HEK293 (cell line): Measurements from ENCODE around the gene ZNF710.

Experiments used
- GLIS2 ChIP-seq: fragments of 450-650 bp; formaldehyde crosslinking; IDR thresholded peaks from 2 replicates; pipeline ENCODE4 v1.5.1; 2016; ENCODE audit warnings: missing biosample characterization, missing genetic modification characterization
- SP3 ChIP-seq: fragments of 450-650 bp; formaldehyde crosslinking; IDR thresholded peaks from 2 replicates; pipeline ENCODE4 v1.5.1; 2016; ENCODE audit warnings: missing biosample characterization, missing genetic modification characterization
- YY1 ChIP-seq: fragments of 450-650 bp; formaldehyde crosslinking; IDR thresholded peaks from 2 replicates; pipeline ENCODE4 v1.5.1; 2018; ENCODE audit warnings: missing biosample characterization, missing genetic modification characterization
- ZBTB21 ChIP-seq: fragments of 450-650 bp; formaldehyde crosslinking; IDR thresholded peaks from 2 replicates; pipeline ENCODE4 v1.5.1; 2017; ENCODE audit warnings: missing biosample characterization, missing genetic modification characterization
- ZBTB7A ChIP-seq: fragments of 450-650 bp; formaldehyde crosslinking; IDR thresholded peaks from 2 replicates; pipeline ENCODE4 v1.5.1; 2016; ENCODE audit warnings: low read depth, missing biosample characterization, missing genetic modification characterization
- ZFHX2 ChIP-seq: fragments of 450-650 bp; formaldehyde crosslinking; conservative IDR thresholded peaks from 2 replicates; pipeline ENCODE4 v1.5.1; 2016; ENCODE audit warnings: missing biosample characterization, missing genetic modification characterization
- ZFP3 ChIP-seq: fragments of 450-650 bp; formaldehyde crosslinking; IDR thresholded peaks from 2 replicates; pipeline ENCODE4 v1.5.1; 2016; ENCODE audit warnings: low read depth, missing biosample characterization, missing genetic modification characterization
- ZFP37 ChIP-seq: fragments of 450-650 bp; formaldehyde crosslinking; IDR thresholded peaks from 2 replicates; pipeline ENCODE4 v1.5.1; 2016; ENCODE audit warnings: missing biosample characterization, missing genetic modification characterization
- ZFP41 ChIP-seq: fragments of 450-650 bp; formaldehyde crosslinking; IDR thresholded peaks from 2 replicates; pipeline ENCODE4 v1.5.1; 2016; ENCODE audit warnings: missing biosample characterization, missing genetic modification characterization, borderline replicate concordance
- ZIC2 ChIP-seq: fragments of 450-650 bp; formaldehyde crosslinking; IDR thresholded peaks from 2 replicates; pipeline ENCODE4 v1.5.1; 2016; ENCODE audit warnings: missing biosample characterization, missing genetic modification characterization
- ZNF138 ChIP-seq: fragments of 450-650 bp; formaldehyde crosslinking; IDR thresholded peaks from 2 replicates; pipeline ENCODE4 v1.5.1; 2016; ENCODE audit warnings: missing biosample characterization, missing genetic modification characterization, borderline replicate concordance
- ZNF174 ChIP-seq: fragments of 450-650 bp; formaldehyde crosslinking; IDR thresholded peaks from 2 replicates; pipeline ENCODE4 v1.5.0; 2017; ENCODE audit warnings: missing biosample characterization, mild to moderate bottlenecking, missing genetic modification characterization
- ZNF19 ChIP-seq: fragments of 450-650 bp; formaldehyde crosslinking; IDR thresholded peaks from 2 replicates; pipeline ENCODE4; 2016; ENCODE audit warnings: missing biosample characterization, missing genetic modification characterization, low read depth
- ZNF214 ChIP-seq: fragments of 450-650 bp; formaldehyde crosslinking; IDR thresholded peaks from 2 replicates; pipeline ENCODE4 v1.5.1; 2017; ENCODE audit warnings: missing biosample characterization, mild to moderate bottlenecking, missing genetic modification characterization, borderline replicate concordance
- ZNF311 ChIP-seq: fragments of 450-650 bp; formaldehyde crosslinking; IDR thresholded peaks from 2 replicates; pipeline ENCODE4 v1.5.1; 2017; ENCODE audit warnings: missing biosample characterization, missing genetic modification characterization, borderline replicate concordance
- ZNF529 ChIP-seq: fragments of 450-650 bp; formaldehyde crosslinking; IDR thresholded peaks from 2 replicates; pipeline ENCODE4 v1.5.1; 2017; ENCODE audit warnings: missing genetic modification characterization, missing biosample characterization; ENCODE audit not compliant: insufficient replicate concordance
- ZNF624 ChIP-seq: fragments of 450-650 bp; formaldehyde crosslinking; IDR thresholded peaks from 2 replicates; pipeline ENCODE4 v1.5.1; 2017; ENCODE audit warnings: missing biosample characterization, missing genetic modification characterization
- ZNF626 ChIP-seq: fragments of 450-650 bp; sonication (Bioruptor Pico); formaldehyde crosslinking; IDR thresholded peaks from 2 replicates; pipeline ENCODE4 v1.5.1; 2018; ENCODE audit warnings: missing biosample characterization, missing genetic modification characterization, inconsistent platforms
- ZNF664 ChIP-seq: fragments of 450-650 bp; formaldehyde crosslinking; IDR thresholded peaks from 2 replicates; pipeline ENCODE4 v1.5.1; 2016; ENCODE audit warnings: missing biosample characterization, missing genetic modification characterization
- ZNF670 ChIP-seq: fragments of 450-650 bp; formaldehyde crosslinking; IDR thresholded peaks from 2 replicates; pipeline ENCODE4 v1.5.1; 2016; ENCODE audit warnings: missing biosample characterization, missing genetic modification characterization, low read depth
- ZNF837 ChIP-seq: fragments of 450-650 bp; formaldehyde crosslinking; IDR thresholded peaks from 2 replicates; pipeline ENCODE4 v1.5.1; 2016; ENCODE audit warnings: missing biosample characterization, missing genetic modification characterization
- TF ChIP-seq, protein P1 (sequence below): fragments of 450-650 bp; formaldehyde crosslinking; IDR thresholded peaks from 2 replicates; pipeline ENCODE4 v1.5.1; 2017; ENCODE audit warnings: missing biosample characterization, missing genetic modification characterization
- TF ChIP-seq, protein P2 (sequence below): fragments of 450-650 bp; formaldehyde crosslinking; IDR thresholded peaks from 2 replicates; pipeline ENCODE4 v1.5.1; 2016; ENCODE audit warnings: missing biosample characterization, missing genetic modification characterization, low read depth
- TF ChIP-seq, protein P3 (sequence below): fragments of 450-650 bp; formaldehyde crosslinking; IDR thresholded peaks from 2 replicates; pipeline ENCODE4 v1.5.1; 2016; ENCODE audit warnings: missing biosample characterization, missing genetic modification characterization
- TF ChIP-seq, protein P4 (sequence below): fragments of 450-650 bp; formaldehyde crosslinking; conservative IDR thresholded peaks from 2 replicates; pipeline ENCODE4 v1.5.1; 2016; ENCODE audit warnings: low read depth, missing biosample characterization, missing genetic modification characterization
- TF ChIP-seq, protein P5 (sequence below): fragments of 450-650 bp; formaldehyde crosslinking; IDR thresholded peaks from 2 replicates; pipeline ENCODE4 v1.5.1; 2016; ENCODE audit warnings: missing biosample characterization, missing genetic modification characterization

Gene ZNF710

DNA sequence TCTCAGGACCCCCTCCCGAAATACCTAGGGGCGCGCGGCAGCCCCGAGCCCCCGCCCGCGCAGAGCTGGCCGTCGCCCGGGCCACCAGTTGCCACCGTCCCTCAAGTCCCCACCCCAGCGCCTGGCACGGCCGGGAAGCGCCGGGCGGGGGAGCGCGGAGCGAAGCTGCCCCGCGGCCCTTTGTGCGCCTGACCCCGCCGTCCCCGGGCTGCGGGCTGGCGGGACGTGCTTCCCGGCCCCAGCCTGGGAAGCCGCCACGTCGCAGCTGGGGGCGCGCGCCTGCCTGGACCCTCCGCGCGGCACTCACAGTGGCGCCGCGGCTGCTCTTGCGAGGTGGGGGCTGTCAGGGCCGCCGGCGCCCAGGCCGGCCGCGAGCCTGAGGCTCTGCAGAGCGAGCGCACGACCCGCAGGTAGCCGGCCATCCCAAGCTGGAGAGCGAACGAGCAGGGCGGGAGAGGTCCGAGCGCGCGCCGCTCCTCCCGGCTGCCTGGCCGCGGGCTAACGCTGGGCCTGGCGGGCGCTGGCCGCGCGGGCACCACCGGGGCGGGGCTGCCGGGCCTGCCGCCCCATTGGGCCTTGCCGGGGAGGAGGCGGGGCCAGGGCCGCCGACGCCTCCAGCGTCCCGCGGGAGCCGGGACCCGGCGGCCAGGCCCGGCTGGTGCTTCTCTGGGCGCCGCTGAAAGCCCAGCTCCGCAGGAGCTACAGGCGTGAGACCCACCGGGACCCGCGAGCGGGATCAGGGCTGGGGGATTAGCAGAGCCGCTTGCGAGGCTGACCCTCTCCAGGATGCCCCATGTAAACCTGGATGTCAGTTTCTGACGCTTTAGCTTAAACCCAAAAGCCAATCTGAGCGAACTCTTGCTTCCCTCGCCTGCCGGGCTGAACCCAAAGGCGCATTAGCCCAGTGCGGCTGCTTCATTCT is 101.1 kb downstream of the ZNF710 start, which contains the start of gene IDH2 (continued):
- TF ChIP-seq SP3 (tag by site-specific recombination) (no peak), ZNF624 (tag by site-specific recombination) (no peak), ZFHX2 (no peak), ZNF19 (tag by site-specific recombination) (no peak), ZFP41 (no peak), ZBTB7A (tag by site-specific recombination) (no peak), ZNF664 (no peak), ZNF529 (tag by site-specific recombination) (no peak), ZFP3 (tag by site-specific recombination) (no peak), ZIC2 (tag by site-specific recombination) (peak; percentile 32; the same call in 1 of the 2 replicates), YY1 (tag by site-specific recombination) (no peak), ZNF626 (tag by site-specific recombination) (no peak; the same call in 1 of the 2 replicates), ZNF138 (tag by site-specific recombination) (no peak), ZNF837 (no peak), ZNF670 (tag by site-specific recombination) (no peak), ZNF214 (tag by site-specific recombination) (no peak), ZFP37 (0 out of 2 replicates have a peak, but pooled peaks have one; percentile 28), ZNF174 (tag by site-specific recombination) (no peak), GLIS2 (no peak; the same call in 1 of the 2 replicates), ZBTB21 (tag by site-specific recombination) (no peak), ZNF311 (tag by site-specific recombination) (no peak)
- TF ChIP-seq, protein P1, sequence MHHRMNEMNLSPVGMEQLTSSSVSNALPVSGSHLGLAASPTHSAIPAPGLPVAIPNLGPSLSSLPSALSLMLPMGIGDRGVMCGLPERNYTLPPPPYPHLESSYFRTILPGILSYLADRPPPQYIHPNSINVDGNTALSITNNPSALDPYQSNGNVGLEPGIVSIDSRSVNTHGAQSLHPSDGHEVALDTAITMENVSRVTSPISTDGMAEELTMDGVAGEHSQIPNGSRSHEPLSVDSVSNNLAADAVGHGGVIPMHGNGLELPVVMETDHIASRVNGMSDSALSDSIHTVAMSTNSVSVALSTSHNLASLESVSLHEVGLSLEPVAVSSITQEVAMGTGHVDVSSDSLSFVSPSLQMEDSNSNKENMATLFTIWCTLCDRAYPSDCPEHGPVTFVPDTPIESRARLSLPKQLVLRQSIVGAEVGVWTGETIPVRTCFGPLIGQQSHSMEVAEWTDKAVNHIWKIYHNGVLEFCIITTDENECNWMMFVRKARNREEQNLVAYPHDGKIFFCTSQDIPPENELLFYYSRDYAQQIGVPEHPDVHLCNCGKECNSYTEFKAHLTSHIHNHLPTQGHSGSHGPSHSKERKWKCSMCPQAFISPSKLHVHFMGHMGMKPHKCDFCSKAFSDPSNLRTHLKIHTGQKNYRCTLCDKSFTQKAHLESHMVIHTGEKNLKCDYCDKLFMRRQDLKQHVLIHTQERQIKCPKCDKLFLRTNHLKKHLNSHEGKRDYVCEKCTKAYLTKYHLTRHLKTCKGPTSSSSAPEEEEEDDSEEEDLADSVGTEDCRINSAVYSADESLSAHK (tag by site-specific recombination): no peak
- TF ChIP-seq, protein P2, sequence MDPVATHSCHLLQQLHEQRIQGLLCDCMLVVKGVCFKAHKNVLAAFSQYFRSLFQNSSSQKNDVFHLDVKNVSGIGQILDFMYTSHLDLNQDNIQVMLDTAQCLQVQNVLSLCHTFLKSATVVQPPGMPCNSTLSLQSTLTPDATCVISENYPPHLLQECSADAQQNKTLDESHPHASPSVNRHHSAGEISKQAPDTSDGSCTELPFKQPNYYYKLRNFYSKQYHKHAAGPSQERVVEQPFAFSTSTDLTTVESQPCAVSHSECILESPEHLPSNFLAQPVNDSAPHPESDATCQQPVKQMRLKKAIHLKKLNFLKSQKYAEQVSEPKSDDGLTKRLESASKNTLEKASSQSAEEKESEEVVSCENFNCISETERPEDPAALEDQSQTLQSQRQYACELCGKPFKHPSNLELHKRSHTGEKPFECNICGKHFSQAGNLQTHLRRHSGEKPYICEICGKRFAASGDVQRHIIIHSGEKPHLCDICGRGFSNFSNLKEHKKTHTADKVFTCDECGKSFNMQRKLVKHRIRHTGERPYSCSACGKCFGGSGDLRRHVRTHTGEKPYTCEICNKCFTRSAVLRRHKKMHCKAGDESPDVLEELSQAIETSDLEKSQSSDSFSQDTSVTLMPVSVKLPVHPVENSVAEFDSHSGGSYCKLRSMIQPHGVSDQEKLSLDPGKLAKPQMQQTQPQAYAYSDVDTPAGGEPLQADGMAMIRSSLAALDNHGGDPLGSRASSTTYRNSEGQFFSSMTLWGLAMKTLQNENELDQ (tag by site-specific recombination): no peak
- TF ChIP-seq, protein P3, sequence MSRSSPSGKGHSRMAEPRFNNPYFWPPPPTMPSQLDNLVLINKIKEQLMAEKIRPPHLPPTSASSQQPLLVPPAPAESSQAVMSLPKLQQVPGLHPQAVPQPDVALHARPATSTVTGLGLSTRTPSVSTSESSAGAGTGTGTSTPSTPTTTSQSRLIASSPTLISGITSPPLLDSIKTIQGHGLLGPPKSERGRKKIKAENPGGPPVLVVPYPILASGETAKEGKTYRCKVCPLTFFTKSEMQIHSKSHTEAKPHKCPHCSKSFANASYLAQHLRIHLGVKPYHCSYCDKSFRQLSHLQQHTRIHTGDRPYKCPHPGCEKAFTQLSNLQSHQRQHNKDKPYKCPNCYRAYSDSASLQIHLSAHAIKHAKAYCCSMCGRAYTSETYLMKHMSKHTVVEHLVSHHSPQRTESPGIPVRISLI (tag by site-specific recombination): no peak
- TF ChIP-seq, protein P4, sequence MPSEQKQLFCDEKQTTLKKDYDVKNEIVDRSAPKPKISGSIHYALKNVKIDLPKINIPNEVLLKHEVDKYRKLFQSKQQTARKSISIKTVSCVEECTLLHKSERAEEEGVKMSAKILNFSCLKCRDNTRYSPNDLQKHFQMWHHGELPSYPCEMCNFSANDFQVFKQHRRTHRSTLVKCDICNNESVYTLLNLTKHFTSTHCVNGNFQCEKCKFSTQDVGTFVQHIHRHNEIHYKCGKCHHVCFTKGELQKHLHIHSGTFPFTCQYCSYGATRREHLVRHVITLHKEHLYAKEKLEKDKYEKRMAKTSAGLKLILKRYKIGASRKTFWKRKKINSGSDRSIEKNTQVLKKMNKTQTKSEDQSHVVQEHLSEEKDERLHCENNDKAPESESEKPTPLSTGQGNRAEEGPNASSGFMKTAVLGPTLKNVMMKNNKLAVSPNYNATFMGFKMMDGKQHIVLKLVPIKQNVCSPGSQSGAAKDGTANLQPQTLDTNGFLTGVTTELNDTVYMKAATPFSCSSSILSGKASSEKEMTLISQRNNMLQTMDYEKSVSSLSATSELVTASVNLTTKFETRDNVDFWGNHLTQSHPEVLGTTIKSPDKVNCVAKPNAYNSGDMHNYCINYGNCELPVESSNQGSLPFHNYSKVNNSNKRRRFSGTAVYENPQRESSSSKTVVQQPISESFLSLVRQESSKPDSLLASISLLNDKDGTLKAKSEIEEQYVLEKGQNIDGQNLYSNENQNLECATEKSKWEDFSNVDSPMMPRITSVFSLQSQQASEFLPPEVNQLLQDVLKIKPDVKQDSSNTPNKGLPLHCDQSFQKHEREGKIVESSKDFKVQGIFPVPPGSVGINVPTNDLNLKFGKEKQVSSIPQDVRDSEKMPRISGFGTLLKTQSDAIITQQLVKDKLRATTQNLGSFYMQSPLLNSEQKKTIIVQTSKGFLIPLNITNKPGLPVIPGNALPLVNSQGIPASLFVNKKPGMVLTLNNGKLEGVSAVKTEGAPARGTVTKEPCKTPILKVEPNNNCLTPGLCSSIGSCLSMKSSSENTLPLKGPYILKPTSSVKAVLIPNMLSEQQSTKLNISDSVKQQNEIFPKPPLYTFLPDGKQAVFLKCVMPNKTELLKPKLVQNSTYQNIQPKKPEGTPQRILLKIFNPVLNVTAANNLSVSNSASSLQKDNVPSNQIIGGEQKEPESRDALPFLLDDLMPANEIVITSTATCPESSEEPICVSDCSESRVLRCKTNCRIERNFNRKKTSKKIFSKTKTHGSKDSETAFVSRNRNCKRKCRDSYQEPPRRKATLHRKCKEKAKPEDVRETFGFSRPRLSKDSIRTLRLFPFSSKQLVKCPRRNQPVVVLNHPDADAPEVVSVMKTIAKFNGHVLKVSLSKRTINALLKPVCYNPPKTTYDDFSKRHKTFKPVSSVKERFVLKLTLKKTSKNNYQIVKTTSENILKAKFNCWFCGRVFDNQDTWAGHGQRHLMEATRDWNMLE (tag by site-specific recombination): no peak
- TF ChIP-seq, protein P5, sequence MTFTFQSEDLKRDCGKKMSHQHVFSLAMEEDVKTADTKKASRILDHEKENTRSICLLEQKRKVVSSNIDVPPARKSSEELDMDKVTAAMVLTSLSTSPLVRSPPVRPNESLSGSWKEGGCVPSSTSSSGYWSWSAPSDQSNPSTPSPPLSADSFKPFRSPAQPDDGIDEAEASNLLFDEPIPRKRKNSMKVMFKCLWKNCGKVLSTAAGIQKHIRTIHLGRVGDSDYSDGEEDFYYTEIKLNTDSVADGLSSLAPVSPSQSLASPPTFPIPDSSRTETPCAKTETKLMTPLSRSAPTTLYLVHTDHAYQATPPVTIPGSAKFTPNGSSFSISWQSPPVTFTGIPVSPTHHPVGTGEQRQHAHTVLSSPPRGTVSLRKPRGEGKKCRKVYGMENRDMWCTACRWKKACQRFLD: no peak
